Subcutaneous adipose tissue (tissue), 4 donors: Measurements from ENCODE around the gene KREMEN2. TPM values are rescaled to one million over a fixed set of nuclear protein-coding genes. Genes with fewer than 3 reads are reported as not detected.

Experiments
- CTCF ChIP-seq: fragments of 450-650 bp; IDR thresholded peaks from one replicate; pipeline ENCODE4 v1.5.1; 2016; ENCODE audit warnings: low read depth, mild to moderate bottlenecking, control low read depth, antibody characterized with exemption, moderate library complexity
- total RNA-seq, 4 donors: library from RNA; depleted of rRNA; stranded (reverse); fragments of >200 nt; gene quantifications; one replicate each; pipeline ENCODE4 v1.1.0, GENCODE V29; 2016

KREMEN2 gene
- total RNA-seq, 4 donors from 2014 or later: not detected

DNA sequence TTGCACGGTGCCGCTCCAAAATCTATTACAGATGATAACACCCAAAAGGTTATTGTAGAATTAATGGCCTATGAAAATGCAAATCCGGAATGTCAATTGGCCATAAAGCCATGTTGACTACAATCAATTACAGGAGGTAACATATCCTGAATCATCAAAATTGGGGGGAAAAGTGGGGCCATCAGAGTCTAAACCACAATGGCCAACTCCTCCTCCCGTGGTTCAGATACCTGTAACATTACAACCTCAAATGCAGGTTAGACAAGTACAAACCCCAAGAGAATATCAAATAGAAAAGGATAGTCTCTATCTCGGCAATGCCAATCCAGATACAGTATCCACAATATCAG lies 37.5 kb upstream of the KREMEN2 start:
- no peak for TF ChIP-seq CTCF

DNA sequence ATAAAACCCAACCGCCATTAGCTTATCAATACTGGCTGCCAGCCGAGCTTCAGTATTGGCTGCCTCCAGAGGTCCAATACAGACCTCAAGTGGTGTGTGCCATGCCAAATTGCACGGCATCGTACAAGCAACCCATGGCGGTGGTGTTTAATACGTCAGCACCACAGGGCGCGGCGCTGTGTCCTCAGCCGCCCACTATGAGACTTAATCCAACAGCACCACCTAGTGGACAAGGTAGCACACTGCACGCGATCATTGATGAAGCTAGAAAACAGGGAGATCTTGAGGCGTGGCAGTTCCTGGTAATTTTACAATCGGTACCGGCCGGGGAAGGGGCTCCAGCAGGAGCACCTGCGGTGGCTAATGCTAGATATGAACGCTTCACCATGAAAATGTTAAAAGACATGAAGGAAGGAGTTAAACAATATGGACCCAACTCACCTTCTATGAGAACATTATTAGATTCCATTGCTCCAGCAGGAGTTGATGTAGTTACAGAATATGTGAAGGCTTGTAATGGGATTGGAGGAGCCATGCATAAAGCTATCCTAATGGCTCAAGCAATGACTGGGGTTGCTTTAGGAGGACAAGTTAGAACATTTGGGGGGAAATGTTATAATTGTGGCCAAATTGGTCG lies 36.9 kb upstream of the KREMEN2 start:
- no peak for TF ChIP-seq CTCF

- no peak for TF ChIP-seq CTCF
Measured at GRCh38 chr16:2928796-2929195, 35.3 kb upstream of the KREMEN2 start.

DNA sequence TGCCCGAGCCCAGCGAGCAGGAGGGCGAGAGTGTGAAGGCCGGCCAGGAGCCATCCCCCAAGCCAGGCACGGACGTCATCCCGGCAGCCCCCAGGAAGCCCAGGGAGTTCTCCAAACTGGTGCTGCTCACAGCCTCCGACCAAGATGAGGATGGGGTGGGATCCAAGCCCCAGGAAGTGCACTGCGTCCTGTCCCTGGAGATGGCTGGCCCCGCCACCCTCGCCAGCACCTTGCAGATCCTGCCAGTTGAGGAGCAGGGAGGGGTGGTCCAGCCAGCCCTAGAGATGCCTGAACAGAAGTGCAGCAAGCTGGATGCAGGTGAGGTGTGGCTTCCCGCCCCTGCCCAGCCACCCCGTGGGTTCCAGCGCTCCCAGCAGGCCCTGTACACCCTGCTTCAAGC lies 34.4 kb upstream of the KREMEN2 start:
- no peak for TF ChIP-seq CTCF

DNA sequence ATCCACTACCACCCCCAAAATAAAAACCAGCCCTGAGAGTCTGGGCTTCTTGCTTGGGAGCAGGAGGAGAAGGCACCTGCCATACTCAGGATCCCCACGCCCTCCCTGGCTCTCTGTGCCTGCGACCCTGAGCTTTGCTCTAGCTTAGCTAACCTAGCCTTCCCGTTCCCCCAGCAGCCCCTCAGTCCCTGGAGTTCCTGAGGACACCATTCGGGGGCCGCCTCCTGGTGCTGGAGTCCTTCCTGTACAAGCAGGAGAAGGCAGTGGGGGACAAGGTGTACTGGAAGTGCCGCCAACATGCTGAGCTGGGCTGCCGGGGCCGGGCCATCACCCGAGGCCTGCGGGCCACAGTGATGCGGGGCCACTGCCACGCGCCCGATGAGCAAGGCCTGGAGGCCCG lies 33.8 kb upstream of the KREMEN2 start:
- no peak for TF ChIP-seq CTCF

- TF ChIP-seq CTCF: no peak
Measured at GRCh38 chr16:2933136-2933535, 30.9 kb upstream of the KREMEN2 start.

DNA sequence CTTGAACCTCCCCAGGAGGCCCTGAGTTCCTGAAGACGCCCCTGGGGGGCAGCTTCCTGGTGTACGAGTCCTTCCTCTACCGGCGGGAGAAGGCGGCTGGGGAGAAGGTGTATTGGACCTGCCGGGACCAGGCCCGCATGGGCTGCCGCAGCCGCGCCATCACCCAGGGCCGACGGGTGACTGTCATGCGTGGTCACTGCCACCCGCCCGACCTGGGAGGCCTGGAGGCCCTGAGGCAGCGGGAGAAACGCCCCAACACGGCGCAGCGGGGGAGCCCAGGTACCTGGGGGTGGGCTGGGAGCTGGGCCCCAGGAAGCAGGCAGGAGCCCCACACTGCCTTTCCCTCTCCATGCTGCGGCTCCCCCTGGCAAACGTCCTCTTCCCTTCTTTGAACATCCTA lies 30.4 kb upstream of the KREMEN2 start:
- no peak for TF ChIP-seq CTCF
